OCI-LY1 (cell line): ENCODE results near the gene LRP1.
A peak's percentile ranks its signal among the peaks of the same experiment; 100 is the strongest.

Experiments
- H2AFZ ChIP-seq: fragments of 200-600 bp; sonication (generic), shearing (Covaris generic); 2 replicates; pipeline ENCODE4 v1.6.0; 2014; ENCODE audit warnings: antibody characterized with exemption, mild to moderate bottlenecking, low read length
- H3F3A ChIP-seq: fragments of 200-600 bp; sonication (generic), shearing (Covaris generic); 2 replicates; pipeline ENCODE4 v1.6.0; 2014; ENCODE audit warnings: mild to moderate bottlenecking, antibody characterized with exemption, low read length, moderate library complexity; ENCODE audit not compliant: insufficient read depth
- H3K27ac ChIP-seq: fragments of 200-600 bp; sonication (generic); 2 replicates; pipeline ENCODE4 v1.5.1; 2014; ENCODE audit warnings: low read length, mixed run types, mild to moderate bottlenecking, low read depth; ENCODE audit not compliant: poor library complexity, severe bottlenecking
- H3K27me3 ChIP-seq: fragments of 200-600 bp; sonication (generic); 2 replicates; pipeline ENCODE4 v1.6.0; 2014; ENCODE audit warnings: antibody characterized with exemption, mild to moderate bottlenecking, low read length, moderate library complexity; ENCODE audit not compliant: insufficient read depth
- H3K36me3 ChIP-seq: fragments of 200-600 bp; sonication (generic); 2 replicates; pipeline ENCODE4 v1.6.1; 2014; ENCODE audit warnings: mild to moderate bottlenecking, antibody characterized with exemption, low read length, moderate library complexity, mixed read lengths; ENCODE audit not compliant: insufficient read depth
- H3K4me1 ChIP-seq: fragments of 200-600 bp; sonication (generic); 2 replicates; pipeline ENCODE4 v1.5.1; 2014; ENCODE audit warnings: mild to moderate bottlenecking, low read length, moderate library complexity; ENCODE audit not compliant: insufficient read depth, severe bottlenecking
- H3K4me2 ChIP-seq: fragments of 200-600 bp; sonication (generic), shearing (Covaris generic); 2 replicates; pipeline ENCODE4 v1.6.1; 2014; ENCODE audit warnings: low read length
- H3K4me3 ChIP-seq: fragments of 200-600 bp; sonication (generic); 2 replicates; pipeline ENCODE4 v1.5.1; 2014; ENCODE audit warnings: low read length, low read depth, mild to moderate bottlenecking, mixed read lengths; ENCODE audit not compliant: poor library complexity, severe bottlenecking
- H3K79me2 ChIP-seq: fragments of 200-600 bp; shearing (Covaris generic); 2 replicates; pipeline ENCODE4 v1.6.1; 2016; ENCODE audit warnings: mixed run types, low read length, mixed read lengths; ENCODE audit not compliant: insufficient read depth
- H3K9ac ChIP-seq: fragments of 200-600 bp; sonication (generic), shearing (Covaris generic); 2 replicates; pipeline ENCODE4 v1.6.1; 2014; ENCODE audit warnings: mild to moderate bottlenecking, low read length, mixed read lengths
- H3K9me2 ChIP-seq: fragments of 200-600 bp; sonication (generic), shearing (Covaris generic); 2 replicates; pipeline ENCODE4 v1.6.1; 2014; ENCODE audit warnings: low read depth, mild to moderate bottlenecking, low read length, mixed read lengths
- H3K9me3 ChIP-seq: fragments of 200-600 bp; shearing (Covaris generic); 2 replicates; pipeline ENCODE4 v1.6.1; 2014; ENCODE audit warnings: low read length, mixed read lengths
- H4K20me1 ChIP-seq: fragments of 200-600 bp; sonication (generic), shearing (Covaris generic); 2 replicates; pipeline ENCODE4 v1.6.0; 2016; ENCODE audit warnings: mild to moderate bottlenecking, low read length; ENCODE audit not compliant: insufficient read depth
- CTCF ChIP-seq: fragments of 200-600 bp; sonication (generic), shearing (Covaris generic); IDR thresholded peaks from 2 replicates; pipeline ENCODE4 v1.5.1; 2017; ENCODE audit warnings: mild to moderate bottlenecking, antibody characterized with exemption, low read length, moderate library complexity, mixed read lengths
- EZH2 ChIP-seq: fragments of 200-600 bp; sonication (generic), shearing (Covaris generic); IDR thresholded peaks from 2 replicates; pipeline ENCODE4 v1.8.0; 2017; ENCODE audit warnings: borderline replicate concordance, mixed run types, mild to moderate bottlenecking, antibody characterized with exemption, low read length, moderate library complexity, mixed read lengths

The LRP1 gene

GRCh38 chr12:57237932-57238853 lies 109.9 kb downstream of the LRP1 start:
- peak overlapping the region; percentile 78 for H3K4me2 ChIP-seq
- H3K4me3 ChIP-seq = peak overlapping the region; percentile 61
- no peak overlapping the region for H2AFZ ChIP-seq
- peak overlapping the region; percentile 66; the same call in 1 of the 2 replicates for H3K9ac ChIP-seq
- no peaks in the 10 kb centered on the region for H4K20me1 ChIP-seq
- H3K36me3 ChIP-seq = peaks cover 25% of the 10 kb centered on the region
- H3K4me1 ChIP-seq = peaks cover 93% of the 10 kb centered on the region
- no peaks in the 10 kb centered on the region for H3K9me3 ChIP-seq
- no peak for TF ChIP-seq EZH2
- TF ChIP-seq CTCF = no peak
- H3K79me2 ChIP-seq = no peaks in the 10 kb centered on the region
- H3K27me3 ChIP-seq = no peaks in the 10 kb centered on the region
- H3K9me2 ChIP-seq = no peaks in the 10 kb centered on the region
- H3F3A ChIP-seq = peaks cover 8% of the 10 kb centered on the region; the same call in 1 of the 2 replicates
- peak overlapping the region; percentile 52 for H3K27ac ChIP-seq

- Histone ChIP-seq H3K27ac (peak overlapping the region; percentile 93), H4K20me1 (no peaks in the 10 kb centered on the region), H3K4me3 (peak overlapping the region; percentile 61), H3K27me3 (no peaks in the 10 kb centered on the region), H3K9me3 (no peaks in the 10 kb centered on the region), H2AFZ (no peak overlapping the region), H3K4me1 (peaks cover 91% of the 10 kb centered on the region), H3F3A (peaks cover 8% of the 10 kb centered on the region; the same call in 1 of the 2 replicates), H3K4me2 (peak overlapping the region; percentile 78), H3K9ac (peak overlapping the region; percentile 79), H3K79me2 (no peaks in the 10 kb centered on the region), H3K36me3 (peaks cover 17% of the 10 kb centered on the region), H3K9me2 (no peaks in the 10 kb centered on the region)
- TF ChIP-seq CTCF = peak; percentile 100
- no peak for TF ChIP-seq EZH2
Observed at GRCh38 chr12:57238854-57239554, 110.7 kb downstream of the LRP1 start.

GRCh38 chr12:57239587-57240065 lies 111.3 kb downstream of the LRP1 start:
- Histone ChIP-seq H3K27me3 (no peaks in the 10 kb centered on the region), H3K4me3 (peak overlapping the region; percentile 61)

More at GRCh38 chr12:57239587-57240065, 111.3 kb downstream of the LRP1 start:
- Histone ChIP-seq H3K27ac (peak overlapping the region; percentile 93), H3K79me2 (no peaks in the 10 kb centered on the region), H4K20me1 (no peaks in the 10 kb centered on the region), H3K9ac (peak overlapping the region; percentile 79), H2AFZ (no peak overlapping the region), H3F3A (peaks cover 2% of the 10 kb centered on the region; the same call in 1 of the 2 replicates), H3K4me1 (peaks cover 86% of the 10 kb centered on the region), H3K9me3 (no peaks in the 10 kb centered on the region), H3K9me2 (no peaks in the 10 kb centered on the region), H3K4me2 (peak overlapping the region; percentile 78), H3K36me3 (peaks cover 11% of the 10 kb centered on the region)
- TF ChIP-seq CTCF (no peak), EZH2 (no peak)
